Neural cell (in vitro differentiated cells): Measurements from ENCODE around the gene IQCH. TPM values are rescaled to one million over a fixed set of nuclear protein-coding genes. Genes with fewer than 3 reads are reported as not detected.
A peak's percentile ranks its signal among the peaks of the same experiment; 100 is the strongest.
"Not testable (repeated sequence)": the region's sequence is repeated elsewhere in the genome, so short reads cannot be mapped to it uniquely, and the experiment has no call there.

ENCODE experiments used
- H2AFZ ChIP-seq: fragments of 200-600, 300-800 bp; sonication (generic), shearing (Covaris generic); 2 replicates; pipeline ENCODE4 v1.6.0; 2014; ENCODE audit warnings: low read depth, mild to moderate bottlenecking, antibody characterized with exemption, low read length, moderate library complexity
- H3F3A ChIP-seq: fragments of 200-600 bp; shearing (Covaris generic); 2 replicates; pipeline ENCODE4 v1.6.1; 2016; ENCODE audit warnings: mild to moderate bottlenecking, moderate library complexity, mixed read lengths, antibody characterized with exemption, low read length; ENCODE audit not compliant: insufficient read depth, poor library complexity, severe bottlenecking
- H3K27ac ChIP-seq: fragments of 200-600, 300-800 bp; sonication (generic), shearing (Covaris generic); 2 replicates; pipeline ENCODE4 v1.5.1; 2014; ENCODE audit warnings: mild to moderate bottlenecking, low read length, moderate library complexity
- H3K27me3 ChIP-seq: fragments of 300-800, 200-600 bp; sonication (generic), shearing (Covaris generic); 2 replicates; pipeline ENCODE4 v1.6.0; 2014; ENCODE audit warnings: mild to moderate bottlenecking, low read depth, low read length, moderate library complexity; ENCODE audit not compliant: insufficient read depth
- H3K36me3 ChIP-seq: fragments of 300-800, 200-600 bp; sonication (generic), shearing (Covaris generic); 2 replicates; pipeline ENCODE4 v1.5.1; 2014; ENCODE audit warnings: mild to moderate bottlenecking, antibody characterized with exemption, low read length, moderate library complexity; ENCODE audit not compliant: insufficient read depth
- H3K4me2 ChIP-seq: fragments of 300-800, 200-600 bp; sonication (generic), shearing (Covaris generic); 2 replicates; pipeline ENCODE4 v1.6.0; 2014; ENCODE audit warnings: mild to moderate bottlenecking, low read length
- H3K4me3 ChIP-seq: fragments of 300-800, 200-600 bp; sonication (generic), shearing (Covaris generic); 2 replicates; pipeline ENCODE4 v1.5.1; 2014; ENCODE audit warnings: mild to moderate bottlenecking, low read length, moderate library complexity
- H3K79me2 ChIP-seq: fragments of 200-600 bp; shearing (Covaris generic); replicated peaks from 2 replicates; pipeline ENCODE4 v1.6.0; 2014; ENCODE audit warnings: mild to moderate bottlenecking, low read length, moderate library complexity; ENCODE audit not compliant: insufficient read depth
- H3K9ac ChIP-seq: fragments of 300-800, 200-600 bp; sonication (generic), shearing (Covaris generic); 2 replicates; pipeline ENCODE4 v1.6.1; 2016; ENCODE audit warnings: mild to moderate bottlenecking, low read length, mixed read lengths
- H3K9me2 ChIP-seq: fragments of 200-600 bp; shearing (Covaris generic); 2 replicates; pipeline ENCODE4 v1.6.1; 2016; ENCODE audit warnings: mild to moderate bottlenecking, low read length, mixed read lengths; ENCODE audit not compliant: insufficient read depth
- H3K9me3 ChIP-seq: fragments of 200-600, 300-800 bp; sonication (generic), shearing (Covaris generic); 2 replicates; pipeline ENCODE4 v1.6.1; 2016; ENCODE audit warnings: mild to moderate bottlenecking, mixed run types, low read length, moderate library complexity, mixed read lengths
- H4K20me1 ChIP-seq: fragments of 200-600 bp; shearing (Covaris generic); 2 replicates; pipeline ENCODE4 v1.6.1; 2016; ENCODE audit warnings: mild to moderate bottlenecking, mixed run types; ENCODE audit not compliant: insufficient read depth
- EP300 ChIP-seq: fragments of 450-650 bp; conservative IDR thresholded peaks from 2 replicates; pipeline ENCODE4 v1.6.1; 2014; ENCODE audit warnings: antibody characterized with exemption, mild to moderate bottlenecking, moderate library complexity; ENCODE audit not compliant: poor library complexity, severe bottlenecking
- EZH2 ChIP-seq: fragments of 200-600, 300-800 bp; shearing (Covaris generic), sonication (generic); IDR thresholded peaks from 2 replicates; pipeline ENCODE4 v1.6.1; 2014; ENCODE audit warnings: antibody characterized with exemption, low read length, borderline replicate concordance, mild to moderate bottlenecking; ENCODE audit not compliant: insufficient read depth, poor library complexity, severe bottlenecking
- MXI1 ChIP-seq: fragments of 450-650 bp; conservative IDR thresholded peaks from 2 replicates; pipeline ENCODE4 v1.6.1; 2014; ENCODE audit warnings: antibody characterized with exemption, mild to moderate bottlenecking; ENCODE audit not compliant: poor library complexity, severe bottlenecking
- POLR2AphosphoS5 ChIP-seq: IDR thresholded peaks from 2 replicates; pipeline ENCODE4 v1.6.1; 2012
- RAD21 ChIP-seq: fragments of 450-650 bp; conservative IDR thresholded peaks from 2 replicates; pipeline ENCODE4 v1.6.1; 2014; ENCODE audit warnings: antibody characterized with exemption, mild to moderate bottlenecking, moderate library complexity
- SMC3 ChIP-seq: fragments of 450-650 bp; conservative IDR thresholded peaks from 2 replicates; pipeline ENCODE4 v1.6.1; 2014; ENCODE audit warnings: antibody characterized with exemption, mild to moderate bottlenecking, moderate library complexity; ENCODE audit not compliant: poor library complexity
- TAF1 ChIP-seq: IDR thresholded peaks from 2 replicates; pipeline ENCODE4 v1.6.1; 2012; ENCODE audit warnings: low read depth
- polyA plus RNA-seq: library from polyadenylated mRNA; depleted of rRNA; stranded (reverse); fragments of >200 nt; gene quantifications from 2 replicates; pipeline ENCODE4 v1.2.3, GENCODE V29; 2014
- TF ChIP-seq, protein P1 (sequence below): fragments of 450-650 bp; IDR thresholded peaks from 2 replicates; pipeline ENCODE4 v1.5.1; 2014; ENCODE audit warnings: antibody characterized with exemption, mild to moderate bottlenecking, moderate library complexity; ENCODE audit not compliant: poor library complexity, severe bottlenecking
- TF ChIP-seq, protein P2 (sequence below): IDR thresholded peaks from 2 replicates; pipeline ENCODE4 v1.6.1; 2012; ENCODE audit warnings: borderline replicate concordance

IQCH gene
- polyA plus RNA-seq, 1 donor from 2014 or later, result 2.8 TPM

DNA sequence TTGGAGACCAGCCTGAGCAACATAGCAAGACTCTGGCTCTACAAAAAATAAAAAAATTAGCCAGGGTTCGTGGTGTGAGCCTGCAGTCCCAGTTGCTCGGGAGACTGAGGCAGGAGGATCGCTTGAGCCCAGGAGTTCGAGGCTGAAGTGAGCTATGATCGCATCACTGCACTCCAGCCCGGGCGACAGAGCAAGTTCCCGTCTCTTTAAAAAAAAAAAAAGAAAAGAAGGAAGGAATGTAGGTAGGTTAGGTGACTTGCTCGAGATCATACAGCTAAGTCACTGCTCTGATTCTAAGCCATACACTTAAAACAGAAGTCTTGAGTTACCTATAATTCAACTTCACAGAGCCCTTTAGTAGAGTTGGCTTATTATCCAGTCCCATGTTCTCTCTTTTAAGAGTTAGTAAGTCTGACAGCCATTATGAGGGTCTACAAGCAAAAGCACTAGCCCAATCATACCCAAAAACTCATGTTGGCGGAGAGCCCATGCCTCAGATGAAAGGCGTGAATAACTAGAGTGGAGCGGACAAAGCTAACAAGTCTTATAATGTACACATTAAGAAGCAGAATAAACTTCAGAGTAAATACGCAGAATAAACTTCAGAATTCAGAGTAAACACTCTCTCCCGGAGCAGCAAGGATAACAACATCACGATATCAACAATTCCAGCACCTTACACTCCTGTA, 893 bp upstream of the IQCH start:
- Histone ChIP-seq H3K36me3 (no peaks in the 10 kb centered on the region), H3K9me3 (no peaks in the 10 kb centered on the region), H3F3A (peaks cover 5% of the 10 kb centered on the region), H4K20me1 (no peaks in the 10 kb centered on the region), H3K4me3 (peak overlapping the region; percentile 81), H2AFZ (peak overlapping the region; percentile 46), H3K9ac (peak overlapping the region; percentile 81), H3K9me2 (no peaks in the 10 kb centered on the region), H3K27me3 (no peaks in the 10 kb centered on the region), H3K79me2 (peaks cover 38% of the 10 kb centered on the region), H3K27ac (peak overlapping the region; percentile 78), H3K4me2 (peak overlapping the region; percentile 79)
- TF ChIP-seq POLR2AphosphoS5 (no peak), SMC3 (no peak)

DNA sequence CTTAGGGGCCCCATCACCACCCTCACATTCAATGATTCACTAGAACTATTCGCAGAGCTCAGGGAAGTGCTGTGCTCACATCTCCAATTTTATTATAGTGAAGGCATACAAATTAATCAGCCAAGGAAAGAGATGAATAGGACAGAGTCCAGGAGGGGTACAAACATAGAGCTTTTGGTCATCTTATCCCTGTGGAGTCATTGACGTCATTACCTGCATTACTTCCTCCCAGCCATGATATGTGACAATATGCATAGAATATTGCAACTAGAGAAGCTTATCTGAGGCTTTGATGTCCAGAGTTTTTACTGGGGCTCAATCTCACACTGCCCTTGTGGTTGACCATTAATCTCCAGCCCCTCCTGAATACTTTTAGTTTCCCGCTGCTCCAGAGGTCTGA, 1.5 kb downstream of the IQCH start:
- H3F3A ChIP-seq, result peaks cover 5% of the 10 kb centered on the region
- H3K4me2 ChIP-seq, result no peak overlapping the region
- H3K9ac ChIP-seq, result no peak overlapping the region
- no peaks in the 10 kb centered on the region for H3K9me3 ChIP-seq
- H3K36me3 ChIP-seq, result no peaks in the 10 kb centered on the region
- TF ChIP-seq SMC3 (no peak), EP300 (no peak), TAF1 (no peak), RAD21 (no peak), EZH2 (no peak), MXI1 (no peak), POLR2AphosphoS5 (no peak)
- TF ChIP-seq, protein P1, sequence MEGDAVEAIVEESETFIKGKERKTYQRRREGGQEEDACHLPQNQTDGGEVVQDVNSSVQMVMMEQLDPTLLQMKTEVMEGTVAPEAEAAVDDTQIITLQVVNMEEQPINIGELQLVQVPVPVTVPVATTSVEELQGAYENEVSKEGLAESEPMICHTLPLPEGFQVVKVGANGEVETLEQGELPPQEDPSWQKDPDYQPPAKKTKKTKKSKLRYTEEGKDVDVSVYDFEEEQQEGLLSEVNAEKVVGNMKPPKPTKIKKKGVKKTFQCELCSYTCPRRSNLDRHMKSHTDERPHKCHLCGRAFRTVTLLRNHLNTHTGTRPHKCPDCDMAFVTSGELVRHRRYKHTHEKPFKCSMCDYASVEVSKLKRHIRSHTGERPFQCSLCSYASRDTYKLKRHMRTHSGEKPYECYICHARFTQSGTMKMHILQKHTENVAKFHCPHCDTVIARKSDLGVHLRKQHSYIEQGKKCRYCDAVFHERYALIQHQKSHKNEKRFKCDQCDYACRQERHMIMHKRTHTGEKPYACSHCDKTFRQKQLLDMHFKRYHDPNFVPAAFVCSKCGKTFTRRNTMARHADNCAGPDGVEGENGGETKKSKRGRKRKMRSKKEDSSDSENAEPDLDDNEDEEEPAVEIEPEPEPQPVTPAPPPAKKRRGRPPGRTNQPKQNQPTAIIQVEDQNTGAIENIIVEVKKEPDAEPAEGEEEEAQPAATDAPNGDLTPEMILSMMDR, result no peak
- TF ChIP-seq, protein P2, sequence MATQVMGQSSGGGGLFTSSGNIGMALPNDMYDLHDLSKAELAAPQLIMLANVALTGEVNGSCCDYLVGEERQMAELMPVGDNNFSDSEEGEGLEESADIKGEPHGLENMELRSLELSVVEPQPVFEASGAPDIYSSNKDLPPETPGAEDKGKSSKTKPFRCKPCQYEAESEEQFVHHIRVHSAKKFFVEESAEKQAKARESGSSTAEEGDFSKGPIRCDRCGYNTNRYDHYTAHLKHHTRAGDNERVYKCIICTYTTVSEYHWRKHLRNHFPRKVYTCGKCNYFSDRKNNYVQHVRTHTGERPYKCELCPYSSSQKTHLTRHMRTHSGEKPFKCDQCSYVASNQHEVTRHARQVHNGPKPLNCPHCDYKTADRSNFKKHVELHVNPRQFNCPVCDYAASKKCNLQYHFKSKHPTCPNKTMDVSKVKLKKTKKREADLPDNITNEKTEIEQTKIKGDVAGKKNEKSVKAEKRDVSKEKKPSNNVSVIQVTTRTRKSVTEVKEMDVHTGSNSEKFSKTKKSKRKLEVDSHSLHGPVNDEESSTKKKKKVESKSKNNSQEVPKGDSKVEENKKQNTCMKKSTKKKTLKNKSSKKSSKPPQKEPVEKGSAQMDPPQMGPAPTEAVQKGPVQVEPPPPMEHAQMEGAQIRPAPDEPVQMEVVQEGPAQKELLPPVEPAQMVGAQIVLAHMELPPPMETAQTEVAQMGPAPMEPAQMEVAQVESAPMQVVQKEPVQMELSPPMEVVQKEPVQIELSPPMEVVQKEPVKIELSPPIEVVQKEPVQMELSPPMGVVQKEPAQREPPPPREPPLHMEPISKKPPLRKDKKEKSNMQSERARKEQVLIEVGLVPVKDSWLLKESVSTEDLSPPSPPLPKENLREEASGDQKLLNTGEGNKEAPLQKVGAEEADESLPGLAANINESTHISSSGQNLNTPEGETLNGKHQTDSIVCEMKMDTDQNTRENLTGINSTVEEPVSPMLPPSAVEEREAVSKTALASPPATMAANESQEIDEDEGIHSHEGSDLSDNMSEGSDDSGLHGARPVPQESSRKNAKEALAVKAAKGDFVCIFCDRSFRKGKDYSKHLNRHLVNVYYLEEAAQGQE, result no peak
- H4K20me1 ChIP-seq, result no peaks in the 10 kb centered on the region
- no peak overlapping the region for H2AFZ ChIP-seq
- H3K79me2 ChIP-seq, result peaks cover 27% of the 10 kb centered on the region
- no peaks in the 10 kb centered on the region for H3K27me3 ChIP-seq
- no peaks in the 10 kb centered on the region for H3K9me2 ChIP-seq
- H3K4me3 ChIP-seq, result no peak overlapping the region
- no peak overlapping the region for H3K27ac ChIP-seq

DNA sequence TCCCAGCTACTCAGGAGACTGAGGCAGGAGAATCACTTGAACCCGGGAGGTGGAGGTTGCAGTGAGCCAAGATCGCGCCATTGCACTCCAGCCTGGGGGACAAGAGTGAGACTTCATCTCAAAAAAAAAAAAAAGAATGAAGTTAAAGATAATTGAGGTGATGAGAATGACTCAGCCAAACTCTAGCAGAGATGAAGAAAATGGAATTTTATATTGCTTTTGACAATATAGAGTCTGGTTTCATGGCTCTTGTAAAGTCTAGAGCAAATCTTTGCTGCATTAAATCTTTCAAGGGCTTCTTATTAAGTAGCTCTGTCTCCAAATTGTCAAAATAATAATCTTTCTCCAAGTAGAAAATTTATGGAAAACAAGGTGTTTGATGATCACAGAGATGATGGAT, 3.8 kb downstream of the IQCH start:
- not testable (repeated sequence) for H3K4me2 ChIP-seq, H3K4me3 ChIP-seq, H3K9ac ChIP-seq, H3K36me3 ChIP-seq, H3K9me3 ChIP-seq, H3K27me3 ChIP-seq, H3K79me2 ChIP-seq, H2AFZ ChIP-seq, H4K20me1 ChIP-seq, H3K9me2 ChIP-seq, H3K27ac ChIP-seq, H3F3A ChIP-seq
